Activated T-cell treated with anti-CD3 and anti-CD28 coated beads, Interleukin-2, amount 50 U/mL, for 72 hours (primary cell): ENCODE results near the gene EIF4B. TPM values are rescaled to one million over a fixed set of nuclear protein-coding genes. Genes with fewer than 3 reads are reported as not detected.

ENCODE experiments used
- ATAC-seq, 2 donors: fragments of 150-1000 bp; cut with Tn5 transposase; replicated peaks in 1 of 2; 2 replicates each; pipeline ENCODE4 v1.10.0; 2021; ENCODE audit warnings: moderate library complexity in 2 of 2, mild to moderate bottlenecking in 1 of 2
- DNase-seq, 2 donors: peaks; one replicate each; pipeline ENCODE4 v3.0.0; 2021 to 2022; ENCODE audit warnings: mixed read lengths in 1 of 2
- H3K27ac Mint-ChIP-seq: one replicate; pipeline ENCODE4 v1.8.0; 2022; ENCODE audit warnings: mild to moderate bottlenecking, moderate library complexity, mixed read lengths
- H3K27me3 Mint-ChIP-seq: one replicate; pipeline ENCODE4 v1.8.0; 2022; ENCODE audit warnings: low read depth, mixed read lengths
- H3K36me3 Mint-ChIP-seq, 2 donors: one replicate each; pipeline ENCODE4 v1.8.0; 2022; ENCODE audit warnings: mixed read lengths in 2 of 2, mild to moderate bottlenecking in 1 of 2; ENCODE audit not compliant: insufficient read depth in 2 of 2
- H3K4me1 Mint-ChIP-seq: one replicate; pipeline ENCODE4 v1.8.0; 2022; ENCODE audit warnings: low read depth, mixed read lengths
- H3K4me3 Mint-ChIP-seq, 2 donors: one replicate each; pipeline ENCODE4 v1.8.0; 2022; ENCODE audit warnings: mild to moderate bottlenecking in 2 of 2, mixed read lengths in 2 of 2, moderate library complexity in 2 of 2
- H3K9me3 Mint-ChIP-seq, 2 donors: one replicate each; pipeline ENCODE4 v1.8.0; 2022; ENCODE audit warnings: mixed read lengths in 2 of 2
- total RNA-seq, 2 donors: library from RNA; stranded (reverse); gene quantifications; one replicate each; pipeline ENCODE4 v1.2.3, GENCODE V29; 2022

EIF4B gene
- total RNA-seq, 2 donors from 2014 or later = 622 to 633 TPM

GRCh38 chr12:53077030-53077429 lies 70.8 kb downstream of the EIF4B start:
- peaks cover 44% of the 10 kb centered on the region for H3K4me1 Mint-ChIP-seq

GRCh38 chr12:53078425-53079225 lies 72.4 kb downstream of the EIF4B start:
- Mint-ChIP-seq H3K36me3 (peaks cover 1 to 2% of the 10 kb centered on the region in 2 donors), H3K27ac (peak overlapping the region; percentile 75), H3K4me1 (peaks cover 51% of the 10 kb centered on the region), H3K9me3 (no peaks in the 10 kb centered on the region), H3K4me3 (peak overlapping the region; percentile 74 to 92), H3K27me3 (no peaks in the 10 kb centered on the region)
- DNase-seq (no peak), ATAC-seq (peak; percentile 5 to 11)

More at GRCh38 chr12:53077030-53077429, 70.8 kb downstream of the EIF4B start:
- peak overlapping the region in 1 of 2 donors; percentile 74 for H3K4me3 Mint-ChIP-seq
- no peak for DNase-seq
- no peak overlapping the region for H3K27ac Mint-ChIP-seq
- peaks cover 2 to 4% of the 10 kb centered on the region in 2 donors for H3K36me3 Mint-ChIP-seq
- H3K27me3 Mint-ChIP-seq = no peaks in the 10 kb centered on the region
- no peaks in the 10 kb centered on the region for H3K9me3 Mint-ChIP-seq
- ATAC-seq = no peak

GRCh38 chr12:53079226-53080117 lies 73.2 kb downstream of the EIF4B start, which contains the start of gene SPRYD3:
Gene SPRYD3 (minus strand): TSS chr12:53079390. CDS start chr12:53079333, 57 bp downstream.
- peak within 1 kb of the TSS; percentile 75 for H3K27ac Mint-ChIP-seq

GRCh38 chr12:53082637-53083175 lies 76.5 kb downstream of the EIF4B start:
- no peak for ATAC-seq
- Mint-ChIP-seq H3K4me3 (peak overlapping the region in 1 of 2 donors; percentile 4), H3K36me3 (no peaks in the 10 kb centered on the region), H3K4me1 (peaks cover 34% of the 10 kb centered on the region), H3K27me3 (peaks cover 7% of the 10 kb centered on the region), H3K9me3 (no peaks in the 10 kb centered on the region), H3K27ac (peak overlapping the region; percentile 5)
- DNase-seq = no peak

More at GRCh38 chr12:53079226-53080117, 73.2 kb downstream of the EIF4B start, which contains the start of gene SPRYD3:
- peak; percentile 98 for ATAC-seq
- H3K9me3 Mint-ChIP-seq = no peaks in the 10 kb centered on the region
- H3K36me3 Mint-ChIP-seq = peaks cover 1 to 2% of the 10 kb centered on the region in 2 donors
- H3K27me3 Mint-ChIP-seq = no peaks in the 10 kb centered on the region
- peak within 1 kb of the TSS; percentile 74 to 92 for H3K4me3 Mint-ChIP-seq
- H3K4me1 Mint-ChIP-seq = peaks cover 43% of the 10 kb centered on the region
- DNase-seq = peak; percentile 98 to 99

GRCh38 chr12:53086361-53086760 lies 80.1 kb downstream of the EIF4B start:
- Mint-ChIP-seq H3K36me3 (no peaks in the 10 kb centered on the region), H3K27ac (no peak overlapping the region), H3K27me3 (peaks cover 7% of the 10 kb centered on the region), H3K4me3 (no peak overlapping the region), H3K4me1 (peaks cover 8% of the 10 kb centered on the region), H3K9me3 (no peaks in the 10 kb centered on the region)
- no peak for ATAC-seq
- no peak for DNase-seq

GRCh38 chr12:53090105-53090504 lies 83.8 kb downstream of the EIF4B start:
- Mint-ChIP-seq H3K36me3 (no peaks in the 10 kb centered on the region), H3K27me3 (peaks cover 7% of the 10 kb centered on the region), H3K4me1 (peaks cover 12% of the 10 kb centered on the region), H3K9me3 (no peaks in the 10 kb centered on the region), H3K4me3 (no peak overlapping the region), H3K27ac (no peak overlapping the region)
- ATAC-seq = no peak
- DNase-seq = no peak

GRCh38 chr12:53090554-53090953 lies 84.3 kb downstream of the EIF4B start:
- no peak overlapping the region for H3K4me3 Mint-ChIP-seq
- H3K27me3 Mint-ChIP-seq = peaks cover 7% of the 10 kb centered on the region
- no peaks in the 10 kb centered on the region for H3K36me3 Mint-ChIP-seq
- H3K4me1 Mint-ChIP-seq = peaks cover 12% of the 10 kb centered on the region
- DNase-seq (no peak), ATAC-seq (no peak)
- H3K9me3 Mint-ChIP-seq = no peaks in the 10 kb centered on the region
- H3K27ac Mint-ChIP-seq = no peak overlapping the region

GRCh38 chr12:53091756-53092155 lies 85.5 kb downstream of the EIF4B start:
- H3K27me3 Mint-ChIP-seq = peaks cover 13% of the 10 kb centered on the region
- ATAC-seq = no peak
- no peak for DNase-seq
- no peak overlapping the region for H3K27ac Mint-ChIP-seq
- peaks cover 13% of the 10 kb centered on the region for H3K4me1 Mint-ChIP-seq
- H3K36me3 Mint-ChIP-seq = no peaks in the 10 kb centered on the region
- no peak overlapping the region for H3K4me3 Mint-ChIP-seq
- no peaks in the 10 kb centered on the region for H3K9me3 Mint-ChIP-seq

Other genes starting within 250 kb of the EIF4B start
- not detected for gene KRT76, start 229.1 kb upstream of the EIF4B start, total RNA-seq
- gene KRT3, start 210.3 kb upstream of the EIF4B start, total RNA-seq = not detected
- under 1 TPM in 1 of 2 donors, not detected in 1; 0.10 TPM for gene KRT4, start 192.3 kb upstream of the EIF4B start, total RNA-seq
- gene KRT79, start 172.1 kb upstream of the EIF4B start, total RNA-seq = under 1 TPM; 0.19 to 0.26 TPM
- not detected for gene KRT78, start 157.5 kb upstream of the EIF4B start, total RNA-seq
- gene KRT8, start 101.4 kb upstream of the EIF4B start, total RNA-seq = under 1 TPM; 0.65 TPM
- gene KRT18, start 57.3 kb upstream of the EIF4B start, total RNA-seq = 1 to 10 TPM; 3.3 to 5.1 TPM
- gene TNS2, start 43.6 kb downstream of the EIF4B start, total RNA-seq = 1 to 10 TPM; 1.5 to 2.6 TPM
- 10 to 100 TPM; 30.0 to 31.5 TPM for gene SPRYD3, start 72.9 kb downstream of the EIF4B start, total RNA-seq
- 1 to 10 TPM; 5.7 to 9.2 TPM for gene IGFBP6, start 91.2 kb downstream of the EIF4B start, total RNA-seq
- gene SOAT2, start 97.0 kb downstream of the EIF4B start, total RNA-seq = 1 to 10 TPM; 2.2 to 7.9 TPM
- gene ZNF740, start 174.3 kb downstream of the EIF4B start, total RNA-seq = 10 to 100 TPM; 44.2 to 49.5 TPM
- gene CSAD, start 174.5 kb downstream of the EIF4B start, total RNA-seq = 10 to 100 TPM; 42.7 to 45.2 TPM
- gene ITGB7, start 200.8 kb downstream of the EIF4B start, total RNA-seq = 100 to 1,000 TPM in 1 of 2 donors, 10 to 100 TPM in 1; 88.0 to 111 TPM
- 10 to 100 TPM; 36.7 to 37.3 TPM for gene RARG, start 225.8 kb downstream of the EIF4B start, total RNA-seq